GM12891 (cell line): Measurements from ENCODE around the gene CEP63.
"Not testable (repeated sequence)": the region's sequence is repeated elsewhere in the genome, so short reads cannot be mapped to it uniquely, and the experiment has no call there.

Source experiments
- DNase-seq: peaks from one replicate; pipeline ENCODE4 v3.0.0; 2011; ENCODE audit warnings: low spot score; ENCODE audit not compliant: insufficient read length
- FAIRE-seq: peaks from 2 replicates; lab custom pipeline; 2011; peaks lifted over from hg19 to GRCh38; lab: Jason Lieb, UNC
- PAX5 ChIP-seq: IDR thresholded peaks from 2 replicates; pipeline ENCODE4 v1.6.1; 2011; ENCODE audit warnings: low read length, moderate library complexity, mild to moderate bottlenecking; ENCODE audit not compliant: insufficient read depth, severe bottlenecking
- POLR2A ChIP-seq: IDR thresholded peaks from 2 replicates; pipeline ENCODE4 v1.6.1; 2011; ENCODE audit warnings: low read depth, low read length, control low read depth
- POLR2AphosphoS5 ChIP-seq: IDR thresholded peaks from 2 replicates; pipeline ENCODE4 v1.6.1; 2011; ENCODE audit warnings: low read depth, low read length, control low read depth
- POU2F2 ChIP-seq: IDR thresholded peaks from 2 replicates; pipeline ENCODE4 v1.6.1; 2011; ENCODE audit warnings: low read depth, mild to moderate bottlenecking, control low read depth, low read length, moderate library complexity
- SPI1 ChIP-seq: IDR thresholded peaks from 2 replicates; pipeline ENCODE4 v1.6.1; 2011; ENCODE audit warnings: low read depth, low read length, control low read depth
- TAF1 ChIP-seq: IDR thresholded peaks from 2 replicates; pipeline ENCODE4 v1.6.1; 2011; ENCODE audit warnings: low read depth, low read length, control low read depth

CEP63 gene

GRCh38 chr3:134579141-134579665 lies 93.3 kb downstream of the CEP63 start:
- TF ChIP-seq PAX5, result no peak
- TF ChIP-seq POLR2A, result no peak
- no peak for TF ChIP-seq SPI1
- TF ChIP-seq TAF1, result no peak
- TF ChIP-seq POLR2AphosphoS5, result no peak
- TF ChIP-seq POU2F2, result no peak
- DNase-seq, result no peak
- FAIRE-seq, result no peak

- no peak for TF ChIP-seq TAF1
- TF ChIP-seq POLR2AphosphoS5, result no peak
- no peak for TF ChIP-seq POLR2A
- no peak for TF ChIP-seq PAX5
- no peak for TF ChIP-seq POU2F2
- no peak for TF ChIP-seq SPI1
- FAIRE-seq, result no peak
Measured at GRCh38 chr3:134590766-134591165, 104.9 kb downstream of the CEP63 start.

GRCh38 chr3:134592806-134593205 lies 106.9 kb downstream of the CEP63 start:
- no peak for FAIRE-seq
- DNase-seq, result no peak

More at GRCh38 chr3:134590766-134591165, 104.9 kb downstream of the CEP63 start:
- no peak for DNase-seq

GRCh38 chr3:134594331-134594741 lies 108.5 kb downstream of the CEP63 start:
- TF ChIP-seq SPI1 (no peak), TAF1 (no peak), POLR2AphosphoS5 (no peak), PAX5 (no peak), POLR2A (no peak)
- FAIRE-seq, result no peak
- DNase-seq, result no peak

More at GRCh38 chr3:134592806-134593205, 106.9 kb downstream of the CEP63 start:
- TF ChIP-seq SPI1 (no peak), POLR2AphosphoS5 (no peak), POLR2A (no peak), PAX5 (no peak), POU2F2 (no peak), TAF1 (no peak)

GRCh38 chr3:134594986-134595385 lies 109.1 kb downstream of the CEP63 start:
- FAIRE-seq, DNase-seq: not testable (repeated sequence)

- FAIRE-seq, result no peak
- no peak for TF ChIP-seq POU2F2
- no peak for TF ChIP-seq POLR2AphosphoS5
- no peak for TF ChIP-seq SPI1
- TF ChIP-seq TAF1, result no peak
- TF ChIP-seq PAX5, result no peak
- no peak for TF ChIP-seq POLR2A
- no peak for DNase-seq
Measured at GRCh38 chr3:134597390-134597970, 111.6 kb downstream of the CEP63 start.

GRCh38 chr3:134598763-134599545 lies 113.1 kb downstream of the CEP63 start:
- DNase-seq, result no peak
- no peak for FAIRE-seq
- TF ChIP-seq TAF1, result no peak
- no peak for TF ChIP-seq PAX5

GRCh38 chr3:134600206-134600605 lies 114.3 kb downstream of the CEP63 start:
- TF ChIP-seq POLR2AphosphoS5 (no peak), POLR2A (no peak), PAX5 (no peak), POU2F2 (no peak), SPI1 (no peak), TAF1 (no peak)
- no peak for DNase-seq
- peak; percentile 38 for FAIRE-seq

GRCh38 chr3:134600685-134601463 lies 115.0 kb downstream of the CEP63 start:
- peak; percentile 78 for DNase-seq

More at GRCh38 chr3:134600685-134601463, 115.0 kb downstream of the CEP63 start:
- TF ChIP-seq POLR2AphosphoS5, result no peak
- no peak for TF ChIP-seq POU2F2
- TF ChIP-seq POLR2A, result no peak
- TF ChIP-seq TAF1, result no peak
- TF ChIP-seq PAX5, result no peak
- FAIRE-seq, result peak; percentile 81
